NB4 (cell line): ENCODE measurements around the gene CYP39A1.

ENCODE experiments used
- DNase-seq: peaks from one replicate; pipeline ENCODE4 v3.0.0; 2010; ENCODE audit warnings: low read depth
- H3K4me3 ChIP-seq: one replicate; pipeline ENCODE4 v1.5.1; 2011; ENCODE audit warnings: mild to moderate bottlenecking, low read depth, low read length, moderate library complexity
- MYC ChIP-seq: IDR thresholded peaks from 2 replicates; pipeline ENCODE4 v1.6.1; 2011; ENCODE audit warnings: low read depth, low read length
- POLR2A ChIP-seq: IDR thresholded peaks from 2 replicates; pipeline ENCODE4 v1.6.1; 2011; ENCODE audit warnings: mild to moderate bottlenecking; ENCODE audit not compliant: insufficient read length; ENCODE audit errors: extremely low read depth
- TF ChIP-seq, protein P1 (sequence below): IDR thresholded peaks from 2 replicates; pipeline ENCODE4 v1.6.1; 2011; ENCODE audit warnings: low read depth, low read length
- TF ChIP-seq, protein P2 (sequence below): IDR thresholded peaks from one replicate; pipeline ENCODE4 v1.5.1; 2012; ENCODE audit warnings: low read depth, low read length

The CYP39A1 gene, protein sequence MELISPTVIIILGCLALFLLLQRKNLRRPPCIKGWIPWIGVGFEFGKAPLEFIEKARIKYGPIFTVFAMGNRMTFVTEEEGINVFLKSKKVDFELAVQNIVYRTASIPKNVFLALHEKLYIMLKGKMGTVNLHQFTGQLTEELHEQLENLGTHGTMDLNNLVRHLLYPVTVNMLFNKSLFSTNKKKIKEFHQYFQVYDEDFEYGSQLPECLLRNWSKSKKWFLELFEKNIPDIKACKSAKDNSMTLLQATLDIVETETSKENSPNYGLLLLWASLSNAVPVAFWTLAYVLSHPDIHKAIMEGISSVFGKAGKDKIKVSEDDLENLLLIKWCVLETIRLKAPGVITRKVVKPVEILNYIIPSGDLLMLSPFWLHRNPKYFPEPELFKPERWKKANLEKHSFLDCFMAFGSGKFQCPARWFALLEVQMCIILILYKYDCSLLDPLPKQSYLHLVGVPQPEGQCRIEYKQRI

DNA sequence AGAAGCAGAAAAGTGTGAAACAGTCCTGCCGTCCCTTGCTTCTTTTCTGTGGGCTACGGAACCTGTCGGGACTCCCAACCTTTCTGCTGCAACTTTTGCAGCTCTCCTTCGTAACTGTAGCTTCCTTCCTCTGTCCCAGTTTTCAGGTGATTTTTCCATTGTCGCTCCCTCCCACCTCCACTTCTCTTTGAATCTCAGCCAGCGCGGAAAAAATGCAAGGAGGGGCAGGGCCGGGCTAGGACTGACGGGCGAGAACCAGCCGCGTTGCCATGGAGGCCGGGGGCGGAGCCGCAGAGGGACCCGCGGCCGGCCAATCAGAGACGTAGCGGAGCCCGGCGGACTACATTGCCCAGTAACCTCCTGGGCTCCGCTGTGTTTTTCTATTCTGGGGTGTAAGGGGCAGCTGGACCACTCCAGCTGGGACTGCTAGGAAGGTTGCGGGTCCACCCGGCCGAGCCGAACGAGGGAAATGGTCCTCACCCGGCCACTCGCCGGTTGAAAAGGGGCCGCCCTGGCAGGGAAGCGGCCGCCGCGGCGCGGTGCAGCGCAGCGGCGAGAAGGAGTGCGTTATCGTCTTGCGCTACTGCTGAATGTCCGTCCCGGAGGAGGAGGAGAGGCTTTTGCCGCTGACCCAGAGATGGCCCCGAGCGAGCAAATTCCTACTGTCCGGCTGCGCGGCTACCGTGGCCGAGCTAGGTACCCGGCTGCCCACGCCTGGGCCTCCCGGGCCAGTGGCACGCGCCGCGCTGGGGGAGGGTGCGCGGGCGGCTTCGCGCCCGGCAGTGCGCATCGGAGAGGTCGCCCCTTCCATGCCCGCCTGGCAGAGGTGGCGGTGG, at the start of gene CYP39A1, which contains the start of gene SLC25A27:
Gene CYP39A1, minus strand, starts transcription at position 216 of the 836 bp plus-strand sequence. CDS start 236 bp downstream, outside the sequence.
Gene SLC25A27, plus strand, starts transcription at position 373 of the 836 bp plus-strand sequence. Its CDS starts 218 bp downstream, at position 591.
- DNase-seq = peak; percentile 65
- TF ChIP-seq, protein P1, sequence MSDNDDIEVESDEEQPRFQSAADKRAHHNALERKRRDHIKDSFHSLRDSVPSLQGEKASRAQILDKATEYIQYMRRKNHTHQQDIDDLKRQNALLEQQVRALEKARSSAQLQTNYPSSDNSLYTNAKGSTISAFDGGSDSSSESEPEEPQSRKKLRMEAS = no peak
- TF ChIP-seq, protein P2, sequence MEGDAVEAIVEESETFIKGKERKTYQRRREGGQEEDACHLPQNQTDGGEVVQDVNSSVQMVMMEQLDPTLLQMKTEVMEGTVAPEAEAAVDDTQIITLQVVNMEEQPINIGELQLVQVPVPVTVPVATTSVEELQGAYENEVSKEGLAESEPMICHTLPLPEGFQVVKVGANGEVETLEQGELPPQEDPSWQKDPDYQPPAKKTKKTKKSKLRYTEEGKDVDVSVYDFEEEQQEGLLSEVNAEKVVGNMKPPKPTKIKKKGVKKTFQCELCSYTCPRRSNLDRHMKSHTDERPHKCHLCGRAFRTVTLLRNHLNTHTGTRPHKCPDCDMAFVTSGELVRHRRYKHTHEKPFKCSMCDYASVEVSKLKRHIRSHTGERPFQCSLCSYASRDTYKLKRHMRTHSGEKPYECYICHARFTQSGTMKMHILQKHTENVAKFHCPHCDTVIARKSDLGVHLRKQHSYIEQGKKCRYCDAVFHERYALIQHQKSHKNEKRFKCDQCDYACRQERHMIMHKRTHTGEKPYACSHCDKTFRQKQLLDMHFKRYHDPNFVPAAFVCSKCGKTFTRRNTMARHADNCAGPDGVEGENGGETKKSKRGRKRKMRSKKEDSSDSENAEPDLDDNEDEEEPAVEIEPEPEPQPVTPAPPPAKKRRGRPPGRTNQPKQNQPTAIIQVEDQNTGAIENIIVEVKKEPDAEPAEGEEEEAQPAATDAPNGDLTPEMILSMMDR = no peak
- TF ChIP-seq MYC (no peak), POLR2A (no peak)
- H3K4me3 ChIP-seq = peak within 1 kb of the TSS; percentile 48

DNA sequence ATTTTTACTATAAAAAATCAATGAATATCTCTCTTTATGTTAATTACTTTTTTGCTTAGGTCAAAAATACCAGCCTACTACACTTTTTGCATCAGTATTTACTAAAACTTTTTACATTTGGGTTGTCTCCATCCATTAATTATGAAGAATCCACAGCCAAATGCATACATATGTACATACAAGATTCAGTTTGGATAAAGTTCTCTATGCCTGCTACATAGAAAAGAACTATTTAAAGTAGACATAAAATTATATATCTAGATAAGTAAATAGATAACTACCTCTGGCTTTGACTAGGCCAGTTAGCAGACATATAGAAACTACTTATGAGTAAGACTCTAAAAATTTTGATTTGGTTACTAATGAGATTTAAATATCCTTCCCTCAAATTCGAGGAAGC, 47.4 kb upstream of the CYP39A1 start:
- no peak for DNase-seq
- H3K4me3 ChIP-seq = no peak overlapping the region
- no peak for TF ChIP-seq POLR2A
- TF ChIP-seq, protein P1 = no peak
- TF ChIP-seq MYC = no peak
- TF ChIP-seq, protein P2 = no peak

DNA sequence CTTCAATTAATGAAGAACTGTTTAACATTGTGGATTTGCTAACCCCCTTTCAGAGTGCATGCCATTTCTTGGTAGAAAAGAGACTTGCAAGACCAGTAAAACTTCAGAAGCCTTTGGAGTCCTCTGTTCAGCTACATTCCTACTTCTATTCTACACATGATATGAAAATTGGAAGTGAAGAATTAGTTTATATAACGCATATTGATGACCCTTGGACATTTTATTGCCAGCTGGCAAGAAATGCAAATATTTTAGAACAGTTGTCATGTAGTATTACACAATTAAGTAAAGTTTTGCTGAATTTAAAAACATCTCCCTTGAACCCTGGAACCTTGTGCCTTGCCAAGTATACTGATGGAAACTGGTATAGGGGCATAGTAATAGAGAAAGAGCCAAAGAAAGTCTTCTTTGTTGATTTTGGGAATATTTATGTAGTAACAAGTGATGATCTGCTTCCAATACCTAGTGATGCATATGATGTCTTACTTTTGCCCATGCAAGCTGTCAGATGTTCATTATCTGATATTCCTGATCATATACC, 38.4 kb upstream of the CYP39A1 start:
- H3K4me3 ChIP-seq = no peak overlapping the region
- no peak for TF ChIP-seq MYC
- TF ChIP-seq, protein P2 = no peak
- TF ChIP-seq, protein P1 = no peak
- TF ChIP-seq POLR2A = no peak
- DNase-seq = no peak

DNA sequence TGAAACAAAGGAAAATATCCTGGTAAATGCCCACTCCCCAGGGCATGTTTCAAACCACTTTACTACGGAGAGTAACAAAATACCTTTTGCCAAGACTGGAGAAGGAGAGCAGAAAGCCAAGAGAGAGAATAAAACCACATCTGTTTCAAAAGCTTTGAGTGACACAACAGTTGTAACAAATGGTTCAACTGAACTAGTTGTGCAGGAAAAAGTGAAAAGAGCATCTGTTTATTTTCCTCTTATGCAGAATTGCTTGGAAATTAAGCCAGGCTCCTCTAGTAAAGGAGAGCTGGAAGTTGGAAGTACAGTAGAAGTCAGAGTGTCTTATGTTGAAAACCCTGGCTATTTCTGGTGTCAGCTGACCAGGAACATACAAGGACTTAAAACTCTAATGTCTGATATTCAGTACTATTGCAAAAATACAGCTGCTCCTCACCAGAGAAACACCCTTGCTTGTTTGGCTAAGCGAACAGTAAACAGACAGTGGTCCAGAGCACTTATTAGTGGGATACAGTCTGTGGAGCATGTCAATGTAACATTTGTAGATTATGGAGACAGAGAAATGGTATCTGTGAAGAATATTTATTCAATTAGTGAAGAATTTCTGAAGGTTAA, 37.6 kb upstream of the CYP39A1 start:
- no peak for DNase-seq
- no peak overlapping the region for H3K4me3 ChIP-seq
- TF ChIP-seq, protein P1 = no peak
- TF ChIP-seq MYC (no peak), POLR2A (no peak)
- TF ChIP-seq, protein P2 = no peak

DNA sequence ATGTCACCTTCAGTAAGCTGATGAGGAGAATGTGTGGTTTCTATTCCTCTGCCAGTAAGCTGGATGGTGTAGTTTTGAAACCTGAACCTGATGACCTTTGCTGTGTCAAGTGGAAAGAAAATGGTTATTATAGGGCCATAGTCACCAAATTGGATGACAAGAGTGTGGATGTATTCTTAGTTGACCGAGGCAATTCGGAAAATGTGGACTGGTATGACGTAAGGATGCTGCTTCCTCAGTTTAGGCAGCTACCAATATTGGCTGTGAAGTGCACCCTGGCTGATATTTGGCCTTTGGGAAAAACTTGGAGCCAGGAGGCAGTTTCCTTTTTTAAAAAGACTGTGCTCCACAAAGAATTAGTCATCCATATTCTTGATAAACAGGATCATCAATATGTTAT, 37.0 kb upstream of the CYP39A1 start:
- TF ChIP-seq, protein P1 = no peak
- TF ChIP-seq MYC (no peak), POLR2A (no peak)
- TF ChIP-seq, protein P2 = no peak
- no peak overlapping the region for H3K4me3 ChIP-seq
- no peak for DNase-seq
